Liver (tissue), 9 donors: Measurements from ENCODE around the gene LMNB1. TPM values are rescaled to one million over a fixed set of nuclear protein-coding genes. Genes with fewer than 3 reads are reported as not detected.
A peak's percentile ranks its signal among the peaks of the same experiment; 100 is the strongest.
"Not testable (repeated sequence)": the region's sequence is repeated elsewhere in the genome, so short reads cannot be mapped to it uniquely, and the experiment has no call there.

Experiments used
- DNase-seq: peaks from one replicate; pipeline ENCODE4 v3.0.0-alpha.2; 2017; ENCODE audit warnings: low spot score
- H3K27ac ChIP-seq, 2 donors: one replicate each; pipeline ENCODE4 v1.7.0; 2013; ENCODE audit warnings: inconsistent platforms in 2 of 2, low read length in 2 of 2, control low read depth in 1 of 2, low read depth in 1 of 2, mild to moderate bottlenecking in 1 of 2
- H3K27me3 ChIP-seq, 4 donors: one replicate each; pipeline versions ENCODE4 v1.6.1 to v1.7.0; 2013; ENCODE audit warnings: low read length in 3 of 4, inconsistent platforms in 1 of 4, mild to moderate bottlenecking in 1 of 4, moderate library complexity in 1 of 4; ENCODE audit not compliant: control insufficient read depth in 4 of 4, insufficient read depth in 4 of 4
- H3K36me3 ChIP-seq, 4 donors: one replicate each; pipeline versions ENCODE4 v1.6.1 to v1.7.0; 2013; ENCODE audit warnings: low read length in 3 of 4, mild to moderate bottlenecking in 3 of 4, low read depth in 1 of 4, moderate library complexity in 1 of 4; ENCODE audit not compliant: control insufficient read depth in 4 of 4, insufficient read depth in 3 of 4
- H3K4me1 ChIP-seq, 4 donors: one replicate each; pipeline versions ENCODE4 v1.6.1 to v1.7.0; 2013; ENCODE audit warnings: low read length in 3 of 4, mild to moderate bottlenecking in 3 of 4, moderate library complexity in 1 of 4; ENCODE audit not compliant: control insufficient read depth in 4 of 4, insufficient read depth in 4 of 4
- H3K4me3 ChIP-seq, 3 donors: one replicate each; pipeline versions ENCODE4 v1.6.1 to v1.7.0; 2013; ENCODE audit warnings: low read length in 3 of 3, control low read depth in 1 of 3, low read depth in 1 of 3, mild to moderate bottlenecking in 1 of 3
- H3K9ac ChIP-seq, 2 donors: one replicate each; pipeline ENCODE4 v1.7.0; 2013; ENCODE audit warnings: low read length in 2 of 2, mild to moderate bottlenecking in 2 of 2, moderate library complexity in 2 of 2, control low read depth in 1 of 2, low read depth in 1 of 2
- H3K9me3 ChIP-seq, 4 donors: one replicate each; pipeline versions ENCODE4 v1.6.1 to v1.7.0; 2013; ENCODE audit warnings: low read length in 3 of 4; ENCODE audit not compliant: control insufficient read depth in 4 of 4
- ATF3 ChIP-seq: IDR thresholded peaks from 2 replicates; pipeline ENCODE4 v1.6.1; 2016; ENCODE audit warnings: antibody characterized with exemption
- EGR1 ChIP-seq, 2 donors: IDR thresholded peaks; 2 replicates each; pipeline ENCODE4 v1.6.1; 2016 to 2018; ENCODE audit warnings: antibody characterized with exemption in 2 of 2, low read depth in 2 of 2
- FOXA1 ChIP-seq: IDR thresholded peaks from 2 replicates; pipeline ENCODE4 v1.6.1; 2016; ENCODE audit warnings: antibody characterized with exemption
- FOXA2 ChIP-seq: IDR thresholded peaks from 2 replicates; pipeline ENCODE4 v1.6.1; 2016; ENCODE audit warnings: antibody characterized with exemption
- GABPA ChIP-seq, 2 donors: IDR thresholded peaks in 1 of 2; conservative IDR thresholded peaks in 1 of 2; 2 replicates each; pipeline ENCODE4 v1.6.1; 2016; ENCODE audit warnings: antibody characterized with exemption in 2 of 2, mild to moderate bottlenecking in 1 of 2, moderate library complexity in 1 of 2
- HNF4A ChIP-seq, 2 donors: conservative IDR thresholded peaks; 2 replicates each; pipeline ENCODE4 v1.6.1; 2016; ENCODE audit warnings: antibody characterized with exemption in 2 of 2, mild to moderate bottlenecking in 2 of 2
- HNF4G ChIP-seq: IDR thresholded peaks from 2 replicates; pipeline ENCODE4 v1.6.1; 2016; ENCODE audit warnings: antibody characterized with exemption
- JUND ChIP-seq, 2 donors: IDR thresholded peaks; 2 replicates each; pipeline ENCODE4 v1.6.1; 2016; ENCODE audit warnings: antibody characterized with exemption in 2 of 2
- NR2F2 ChIP-seq: IDR thresholded peaks from 2 replicates; pipeline ENCODE4 v1.6.1; 2016; ENCODE audit warnings: antibody characterized with exemption
- RAD21 ChIP-seq, 2 donors: IDR thresholded peaks; 2 replicates each; pipeline ENCODE4 v1.6.1; 2016; ENCODE audit warnings: antibody characterized with exemption in 2 of 2, mild to moderate bottlenecking in 2 of 2
- REST ChIP-seq: IDR thresholded peaks from 2 replicates; pipeline ENCODE4 v1.6.1; 2016; ENCODE audit warnings: antibody characterized with exemption, mild to moderate bottlenecking
- SP1 ChIP-seq: IDR thresholded peaks from 2 replicates; pipeline ENCODE4 v1.6.1; 2018; ENCODE audit warnings: antibody characterized with exemption, mild to moderate bottlenecking
- TAF1 ChIP-seq: conservative IDR thresholded peaks from 2 replicates; pipeline ENCODE4 v1.6.1; 2016; ENCODE audit warnings: antibody characterized with exemption, mild to moderate bottlenecking
- YY1 ChIP-seq: IDR thresholded peaks from 2 replicates; pipeline ENCODE4 v1.6.1; 2016; ENCODE audit warnings: antibody characterized with exemption, mild to moderate bottlenecking
- WGBS: extraction: QIAGEN DNeasy Blood & Tissue Kit; methylation state at CpG from one replicate; pipeline ENCODE4 v1.1.7; 2013; 5-methylcytosine and 5-hydroxymethylcytosine counted together
- polyA plus RNA-seq, 2 donors: library from polyadenylated mRNA; stranded (reverse) in 1 of 2; unstranded in 1 of 2; fragments of 200-250 nt in 1 of 2; fragments of >200 nt in 1 of 2; fragmentation: Nextera tagmentation in 1 of 2; extraction: Ambion mirVana in 1 of 2; gene quantifications; one replicate each; pipeline versions ENCODE4 v1.2.1 to v1.2.3, GENCODE V29; 2013 to 2015
- total RNA-seq, 2 donors: library from RNA; depleted of rRNA; stranded (reverse); fragments of >200 nt; gene quantifications; one replicate each; pipeline ENCODE4 v1.2.3, GENCODE V29; 2014
- donor health status: healthy.
- donor health status: healthy.
- donor health status: healthy.
- donor health status: healthy.
- donor health status: healthy.

Gene LMNB1
- total and polyA plus RNA-seq, 4 donors = 0.57 to 45.7 (median 5.6) TPM

GRCh38 chr5:126843375-126843774, 66.4 kb downstream of the LMNB1 start:
- H3K9me3 ChIP-seq, H3K27me3 ChIP-seq, H3K36me3 ChIP-seq, H3K27ac ChIP-seq, H3K9ac ChIP-seq, DNase-seq, H3K4me3 ChIP-seq, H3K4me1 ChIP-seq: not testable (repeated sequence)
- 67% methylated on average over 11 of the region's 11 CpGs for WGBS

GRCh38 chr5:126845470-126846070, 68.6 kb downstream of the LMNB1 start:
- WGBS = 44% methylated on average over 14 of the region's 14 CpGs
- H3K9me3 ChIP-seq, H3K27ac ChIP-seq, H3K9ac ChIP-seq, H3K4me1 ChIP-seq, H3K36me3 ChIP-seq, H3K27me3 ChIP-seq, H3K4me3 ChIP-seq: not testable (repeated sequence)
- peak; percentile 75 for DNase-seq

GRCh38 chr5:126846344-126846743, 69.4 kb downstream of the LMNB1 start:
- Histone ChIP-seq H3K9ac (no peak overlapping the region), H3K4me1 (no peaks in the 10 kb centered on the region), H3K27ac (no peak overlapping the region), H3K36me3 (no peaks in the 10 kb centered on the region), H3K27me3 (no peaks in the 10 kb centered on the region), H3K9me3 (no peaks in the 10 kb centered on the region), H3K4me3 (no peak overlapping the region)
- TF ChIP-seq RAD21 (IDR thresholded peaks at IDR 0.05) = peak; percentile 19 to 23
- TF ChIP-seq FOXA1 = no peak
- no peak for DNase-seq

- WGBS = 89% methylated on average over 5 of the region's 5 CpGs
- no peak overlapping the region for H3K27ac ChIP-seq
- no peaks in the 10 kb centered on the region for H3K9me3 ChIP-seq
- no peak overlapping the region for H3K4me3 ChIP-seq
- TF ChIP-seq EGR1 (IDR thresholded peaks at IDR 0.05; ENCODE audit: low read depth in 2 of 2) (no peak), GABPA (IDR thresholded peaks at IDR 0.05 in 1 of 2, conservative IDR thresholded peaks at IDR 0.05 in 1 of 2) (no peak), REST (no peak), JUND (IDR thresholded peaks at IDR 0.05) (no peak), FOXA2 (no peak), RAD21 (IDR thresholded peaks at IDR 0.05) (no peak), NR2F2 (no peak), HNF4A (conservative IDR thresholded peaks at IDR 0.05) (no peak), YY1 (no peak), FOXA1 (no peak), HNF4G (no peak), SP1 (no peak), TAF1 (no peak), ATF3 (no peak)
- H3K27me3 ChIP-seq = no peaks in the 10 kb centered on the region
- H3K36me3 ChIP-seq = no peaks in the 10 kb centered on the region
- no peak for DNase-seq
- no peaks in the 10 kb centered on the region for H3K4me1 ChIP-seq
- H3K9ac ChIP-seq = no peak overlapping the region
Measured at GRCh38 chr5:126846744-126847455, 70.0 kb downstream of the LMNB1 start.
